Thyroid gland (tissue), 4 donors: ENCODE measurements around the gene POC5. TPM values are rescaled to one million over a fixed set of nuclear protein-coding genes. Genes with fewer than 3 reads are reported as not detected.

ENCODE experiments used
- DNase-seq, 2 donors: peaks; one replicate each; pipeline ENCODE4 v3.0.0-alpha.2; 2019
- H3K27ac ChIP-seq, 3 donors: fragments of 200-600 bp; sonication (generic); 1 replicate in 2 of 3; 2 replicates in 1 of 3; pipeline ENCODE4 v1.5.1; 2016 to 2019; ENCODE audit warnings: mild to moderate bottlenecking in 1 of 3, moderate library complexity in 1 of 3
- H3K27me3 ChIP-seq: fragments of 200-600 bp; sonication (generic); one replicate; pipeline ENCODE4 v1.5.1; 2019
- H3K36me3 ChIP-seq, 2 donors: fragments of 200-600 bp; sonication (generic); one replicate each; pipeline ENCODE4 v1.5.1; 2016 to 2019
- H3K4me1 ChIP-seq, 2 donors: fragments of 200-600 bp; sonication (generic); one replicate each; pipeline ENCODE4 v1.5.1; 2017 to 2019
- H3K4me3 ChIP-seq, 3 donors: fragments of 200-600 bp; sonication (generic); replicated peaks in 1 of 3; 1 replicate in 2 of 3; 2 replicates in 1 of 3; pipeline ENCODE4 v1.5.1; 2016; ENCODE audit warnings: mild to moderate bottlenecking in 1 of 3
- H3K9me3 ChIP-seq: fragments of 200-600 bp; sonication (generic); one replicate; pipeline ENCODE4 v1.5.1; 2017
- CTCF ChIP-seq, 6 experiments: fragments of 200-600 bp in 3 of 6; fragments of 450-650 bp in 3 of 6; sonication (generic) in 3 of 6; IDR thresholded peaks; one replicate each; pipeline ENCODE4 v1.5.1; 2016 to 2019; ENCODE audit warnings: antibody characterized with exemption in 6 of 6, mild to moderate bottlenecking in 2 of 6, inconsistent platforms in 1 of 6, moderate library complexity in 1 of 6
- POLR2A ChIP-seq, 2 donors: fragments of 450-650 bp; IDR thresholded peaks; one replicate each; pipeline ENCODE4 v1.6.1; 2017; ENCODE audit warnings: antibody characterized with exemption in 2 of 2, mild to moderate bottlenecking in 2 of 2, moderate library complexity in 1 of 2
- WGBS, 2 donors: methylation state at CpG; one replicate each; pipeline ENCODE4 v1.1.5; 2017; 5-methylcytosine and 5-hydroxymethylcytosine counted together
- intact Hi-C: fragments of 100-400 bp; cut with DNase I; formaldehyde crosslinking; loops from one replicate; pipeline ENCODE4 v1.15.1; 2023
- total RNA-seq, 4 donors: library from RNA; depleted of rRNA; stranded (reverse); fragments of >200 nt; gene quantifications; one replicate each; pipeline ENCODE4 v1.2.3, GENCODE V29; 2016

POC5 gene
- total RNA-seq, 4 donors from 2014 or later, result 9.5 to 24.3 (median 14.4) TPM

- intact Hi-C loops, result no loop called here
- no peak for DNase-seq
- 97% methylated on average over 3 of the region's 3 CpGs for WGBS, 2 donors
Measured at GRCh38 chr5:75659791-75660450, 57.3 kb downstream of the POC5 start.

GRCh38 chr5:75656311-75657003 lies 60.8 kb downstream of the POC5 start:
- no peaks in the 10 kb centered on the region for H3K9me3 ChIP-seq
- WGBS, 2 donors, result 47 to 53% methylated on average over 9 of the region's 9 CpGs
- peak overlapping the region in 2 of 3 donors; percentile 18 to 30 for H3K4me3 ChIP-seq
- intact Hi-C loops, result no loop called here
- H3K36me3 ChIP-seq, result no peaks in the 10 kb centered on the region
- H3K27ac ChIP-seq, result peak overlapping the region in 2 of 3 donors; percentile 32 to 43
- DNase-seq, result peak; percentile 33 to 37
- H3K4me1 ChIP-seq, result no peaks in the 10 kb centered on the region
- H3K27me3 ChIP-seq, result no peaks in the 10 kb centered on the region
- TF ChIP-seq CTCF (IDR thresholded peaks at IDR 0.05), result no peak
- TF ChIP-seq POLR2A (IDR thresholded peaks at IDR 0.05), result no peak

More at GRCh38 chr5:75659791-75660450, 57.3 kb downstream of the POC5 start:
- TF ChIP-seq CTCF (IDR thresholded peaks at IDR 0.05) (no peak), POLR2A (IDR thresholded peaks at IDR 0.05) (no peak)
- no peaks in the 10 kb centered on the region for H3K9me3 ChIP-seq
- no peaks in the 10 kb centered on the region for H3K27me3 ChIP-seq
- no peaks in the 10 kb centered on the region for H3K36me3 ChIP-seq
- H3K4me1 ChIP-seq, result peaks cover 10 to 12% of the 10 kb centered on the region in 2 donors
- no peak overlapping the region for H3K4me3 ChIP-seq
- no peak overlapping the region for H3K27ac ChIP-seq

GRCh38 chr5:75654693-75655295 lies 62.4 kb downstream of the POC5 start:
- no peaks in the 10 kb centered on the region for H3K4me1 ChIP-seq
- H3K36me3 ChIP-seq, result no peaks in the 10 kb centered on the region
- no peak for DNase-seq
- intact Hi-C loops, result no loop called here
- no peak overlapping the region for H3K27ac ChIP-seq
- TF ChIP-seq CTCF (IDR thresholded peaks at IDR 0.05) (no peak), POLR2A (IDR thresholded peaks at IDR 0.05) (no peak)
- WGBS, 2 donors, result 82 to 89% methylated on average over 19 of the region's 19 CpGs
- H3K9me3 ChIP-seq, result no peaks in the 10 kb centered on the region
- H3K4me3 ChIP-seq, result no peak overlapping the region
- H3K27me3 ChIP-seq, result no peaks in the 10 kb centered on the region

GRCh38 chr5:75653521-75653920 lies 63.7 kb downstream of the POC5 start:
- Histone ChIP-seq H3K27ac (no peak overlapping the region), H3K4me3 (no peak overlapping the region), H3K27me3 (no peaks in the 10 kb centered on the region), H3K4me1 (no peaks in the 10 kb centered on the region), H3K9me3 (no peaks in the 10 kb centered on the region), H3K36me3 (no peaks in the 10 kb centered on the region)
- intact Hi-C loops, result no loop called here
- no peak for DNase-seq
- WGBS, 2 donors, result 59 to 68% methylated on average over 2 of the region's 2 CpGs
- TF ChIP-seq POLR2A (IDR thresholded peaks at IDR 0.05), result no peak
- TF ChIP-seq CTCF (IDR thresholded peaks at IDR 0.05), result no peak
